ENCODE data around the gene SYNGR2. TPM values are rescaled to one million over a fixed set of nuclear protein-coding genes. Genes with fewer than 3 reads are reported as not detected.
A peak's percentile ranks its signal among the peaks of the same experiment; 100 is the strongest.

Gene SYNGR2
- total RNA-seq, 1 donor from 2014 or later: 35.8 TPM

GRCh38 chr17:78143214-78144146, 24.9 kb upstream of the SYNGR2 start:
- no peak for DNase-seq (ENCODE audit: low read depth, low spot score)

GRCh38 chr17:78144147-78144719, 24.1 kb upstream of the SYNGR2 start:
- DNase-seq (ENCODE audit: low read depth, low spot score): peak; percentile 60

GRCh38 chr17:78144736-78145641, 23.4 kb upstream of the SYNGR2 start:
- no peak for DNase-seq (ENCODE audit: low read depth, low spot score)

GRCh38 chr17:78146471-78146869, 21.9 kb upstream of the SYNGR2 start:
- no peak for DNase-seq (ENCODE audit: low read depth, low spot score)

- DNase-seq (ENCODE audit: low read depth, low spot score): no peak
These were observed 21.5 kb upstream of the SYNGR2 start for GRCh38 chr17:78146881-78147280.

- no peak for DNase-seq (ENCODE audit: low read depth, low spot score)
These were observed 20.9 kb upstream of the SYNGR2 start for GRCh38 chr17:78147315-78147998.

- no peak for DNase-seq (ENCODE audit: low read depth, low spot score)
These were observed 19.9 kb upstream of the SYNGR2 start for GRCh38 chr17:78148286-78149016.

- DNase-seq (ENCODE audit: low read depth, low spot score): peak; percentile 68
These were observed 16.8 kb upstream of the SYNGR2 start for GRCh38 chr17:78151514-78152008.

GRCh38 chr17:78154903-78155811, 13.2 kb upstream of the SYNGR2 start:
- DNase-seq (ENCODE audit: low read depth, low spot score): no peak

GRCh38 chr17:78159575-78160158, 8.7 kb upstream of the SYNGR2 start:
- DNase-seq (ENCODE audit: low read depth, low spot score): no peak

GRCh38 chr17:78163881-78164747, 4.3 kb upstream of the SYNGR2 start:
- no peak for DNase-seq (ENCODE audit: low read depth, low spot score)

- DNase-seq (ENCODE audit: low read depth, low spot score): no peak
These were observed 3.4 kb upstream of the SYNGR2 start for GRCh38 chr17:78164748-78165607.

- no peak for DNase-seq (ENCODE audit: low read depth, low spot score)
These were observed 2.0 kb upstream of the SYNGR2 start for GRCh38 chr17:78166416-78166815.

GRCh38 chr17:78168903-78169793, 767 bp downstream of the SYNGR2 start:
- DNase-seq (ENCODE audit: low read depth, low spot score): no peak

GRCh38 chr17:78170692-78171590, 2.6 kb downstream of the SYNGR2 start:
- DNase-seq (ENCODE audit: low read depth, low spot score): no peak
